Activated CD8-positive, alpha-beta memory T cell treated with anti-CD3 and anti-CD28 coated beads for 36 hours (primary cell): ENCODE measurements around the gene MDP1. TPM values are rescaled to one million over a fixed set of nuclear protein-coding genes. Genes with fewer than 3 reads are reported as not detected.
"Not testable (repeated sequence)": the region's sequence is repeated elsewhere in the genome, so short reads cannot be mapped to it uniquely, and the experiment has no call there.

Experiments used
- CTCF ChIA-PET: fragments of 350-600 bp; sonication (Branson Sonifier 250); formaldehyde crosslinking; loops from one replicate; lab custom pipeline; 2021; ENCODE audit warnings: antibody characterized with exemption; lab: Charles Lee
- POLR2A ChIA-PET: fragments of 350-600 bp; sonication (Branson Sonifier 250); formaldehyde crosslinking; loops from one replicate; lab custom pipeline; 2021; ENCODE audit warnings: antibody characterized with exemption; lab: Charles Lee
- total RNA-seq, 2 experiments: library from RNA; stranded (reverse); gene quantifications; one replicate each; pipeline ENCODE4 v1.2.3, GENCODE V29; 2021

The MDP1 gene
- total RNA-seq, 2 experiments from 2014 or later, result 14.9 to 17.4 TPM

- ChIA-PET CTCF (interaction anchor here (1.3 to 2.3 kb wide), 2 partner anchors 34 to 71 kb away, joined by 3 to 7 read pairs; partner anchors contain the start of genes CIDEB and RABGGTA), POLR2A (no interaction called here)
Measured at GRCh38 chr14:24236689-24237462, 21.0 kb upstream of the MDP1 start.

- ChIA-PET CTCF (interaction anchor here (1.1 to 1.7 kb wide), 3 partner anchors 35 to 72 kb away, joined by 3 to 6 read pairs (median 5); partner anchors contain the start of genes CIDEB and RABGGTA), POLR2A (no interaction called here)
Measured at GRCh38 chr14:24235804-24236688, 20.2 kb upstream of the MDP1 start.

GRCh38 chr14:24234095-24235005 lies 18.5 kb upstream of the MDP1 start:
- ChIA-PET CTCF (interaction anchor here (0.8 to 1.9 kb wide), 5 partner anchors 8 to 74 kb away, joined by 4 to 6 read pairs (median 5); partner anchors contain the start of genes CIDEB, IRF9 and TINF2), POLR2A (interaction anchor here (0.8 kb wide), 1 partner anchor 8 kb away, joined by 4 read pairs; the partner anchor contains the start of gene TINF2)

- POLR2A ChIA-PET, result interaction anchor here (0.6 to 0.8 kb wide), 3 partner anchors 8 to 198 kb away, joined by 3 to 4 read pairs (median 4); partner anchors contain the start of gene TINF2
- CTCF ChIA-PET, result interaction anchor here (1.0 to 1.9 kb wide), 2 partner anchors 9 to 72 kb away, joined by 4 to 5 read pairs; partner anchors contain the start of genes IRF9 and TINF2
Measured at GRCh38 chr14:24233538-24233866, 17.6 kb upstream of the MDP1 start.

GRCh38 chr14:24232645-24233537 lies 17.0 kb upstream of the MDP1 start, which contains the start of gene GMPR2:
GMPR2 (plus strand) TSS chr14:24232929; CDS start chr14:24233254, 325 bp downstream.
- POLR2A ChIA-PET, result interaction anchor here (0.6 to 1.3 kb wide), 4 partner anchors 7 to 199 kb away, joined by 3 to 9 read pairs (median 4); partner anchors contain the start of gene TINF2
- CTCF ChIA-PET, result interaction anchor here (1.0 to 1.9 kb wide), 2 partner anchors 10 to 72 kb away, joined by 4 to 5 read pairs; partner anchors contain the start of genes IRF9 and TINF2

- CTCF ChIA-PET, result interaction anchor here (1.9 kb wide), 1 partner anchor 71 kb away, joined by 4 read pairs; the partner anchor contains the start of gene IRF9
- POLR2A ChIA-PET, result interaction anchor here (1.3 kb wide), 1 partner anchor 10 kb away, joined by 9 read pairs; the partner anchor contains the start of gene TINF2
Measured at GRCh38 chr14:24232121-24232644, 16.3 kb upstream of the MDP1 start, which contains the start of gene NEDD8. NEDD8 (minus strand) TSS chr14:24232367; CDS start chr14:24232267, 100 bp downstream.

GRCh38 chr14:24231263-24232120 lies 15.6 kb upstream of the MDP1 start:
- ChIA-PET POLR2A (interaction anchor here (0.6 to 1.0 kb wide), 3 partner anchors 11 to 210 kb away, joined by 3 to 10 read pairs (median 4); partner anchors contain the start of gene TINF2), CTCF (interaction anchor here (0.9 to 1.6 kb wide), 4 partner anchors 11 to 70 kb away, joined by 3 to 5 read pairs (median 3); partner anchors contain the start of genes CHMP4A, IRF9 and TINF2)

GRCh38 chr14:24228902-24229301 lies 13.0 kb upstream of the MDP1 start:
- CTCF ChIA-PET, result interaction anchor here (0.6 to 0.9 kb wide), 3 partner anchors 13 to 203 kb away, joined by 3 to 5 read pairs (median 4); partner anchors contain the start of gene MDP1
- POLR2A ChIA-PET, result interaction anchor here (0.6 to 0.7 kb wide), 2 partner anchors 9 to 43 kb away, joined by 5 to 7 read pairs; partner anchors contain the start of gene RABGGTA

- CTCF ChIA-PET, result interaction anchor here (0.7 kb wide), 1 partner anchor 20 kb away, joined by 4 read pairs; no protein-coding TSS in a partner anchor
Measured at GRCh38 chr14:24226473-24226872, 10.6 kb upstream of the MDP1 start.

GRCh38 chr14:24224618-24225071 lies 8.8 kb upstream of the MDP1 start:
- POLR2A ChIA-PET, result no interaction called here
- CTCF ChIA-PET, result interaction anchor here (0.6 to 1.4 kb wide), 2 partner anchors 84 to 129 kb away, joined by 4 read pairs; no protein-coding TSS in a partner anchor

More at GRCh38 chr14:24226473-24226872, 10.6 kb upstream of the MDP1 start:
- POLR2A ChIA-PET, result no interaction called here

- CTCF ChIA-PET, result interaction anchor here (0.8 kb wide), 1 partner anchor 9 kb away, joined by 3 read pairs; no protein-coding TSS in a partner anchor
- POLR2A ChIA-PET, result not testable (repeated sequence)
Measured at GRCh38 chr14:24222987-24223386, 7.1 kb upstream of the MDP1 start.

- ChIA-PET POLR2A (interaction anchor here (0.6 kb wide), 1 partner anchor 10 kb away, joined by 9 read pairs; no protein-coding TSS in a partner anchor), CTCF (interaction anchor here (0.9 to 1.9 kb wide), 2 partner anchors 23 to 77 kb away, joined by 3 to 8 read pairs; partner anchors contain the start of gene TINF2)
Measured at GRCh38 chr14:24219521-24219920, 3.7 kb upstream of the MDP1 start.

GRCh38 chr14:24219080-24219479 lies 3.2 kb upstream of the MDP1 start:
- POLR2A ChIA-PET, result interaction anchor here (0.6 kb wide), 1 partner anchor 10 kb away, joined by 9 read pairs; no protein-coding TSS in a partner anchor
- CTCF ChIA-PET, result interaction anchor here (1.9 kb wide), 1 partner anchor 24 kb away, joined by 8 read pairs; the partner anchor contains the start of gene TINF2

GRCh38 chr14:24216876-24217275 lies 1.0 kb upstream of the MDP1 start:
- POLR2A ChIA-PET, result not testable (repeated sequence)
- CTCF ChIA-PET, result interaction anchor here (1.6 to 3.3 kb wide), 2 partner anchors 25 to 28 kb away, joined by 5 to 16 read pairs; partner anchors contain the start of genes IPO4 and TINF2
